HepG2 (cell line): ENCODE results near the gene RB1. TPM values are rescaled to one million over a fixed set of nuclear protein-coding genes. Genes with fewer than 3 reads are reported as not detected.

Source experiments
- CBFB ChIP-seq: sonication (generic); formaldehyde crosslinking; IDR thresholded peaks from 2 replicates; pipeline ENCODE4 v1.4.0; 2020; ENCODE audit warnings: missing genetic modification reagents
- ERF ChIP-seq: IDR thresholded peaks from 2 replicates; pipeline ENCODE4 v1.6.1; 2018; ENCODE audit warnings: missing biosample characterization, missing genetic modification reagents
- FOXO1 ChIP-seq: sonication (generic); formaldehyde crosslinking; IDR thresholded peaks from 2 replicates; pipeline ENCODE4 v1.4.0; 2020; ENCODE audit warnings: missing genetic modification reagents
- JUN ChIP-seq: sonication (generic); formaldehyde crosslinking; IDR thresholded peaks from 2 replicates; pipeline ENCODE4 v1.4.0; 2020; ENCODE audit warnings: mild to moderate bottlenecking, missing genetic modification reagents
- KDM5B ChIP-seq: sonication (generic); formaldehyde crosslinking; IDR thresholded peaks from 2 replicates; pipeline ENCODE4 v1.4.0; 2020; ENCODE audit warnings: missing genetic modification reagents, mild to moderate bottlenecking, borderline replicate concordance
- KLF6 ChIP-seq: IDR thresholded peaks from 2 replicates; pipeline ENCODE4 v1.8.0; 2016; ENCODE audit warnings: missing biosample characterization, missing genetic modification reagents
- NCOA2 ChIP-seq: sonication (generic); formaldehyde crosslinking; IDR thresholded peaks from 2 replicates; pipeline ENCODE4 v1.8.0; 2022; ENCODE audit warnings: inconsistent platforms
- PTBP1 ChIP-seq: fragments of 200-400 bp; formaldehyde crosslinking; IDR thresholded peaks from 2 replicates; pipeline ENCODE4 v1.6.1; 2018; ENCODE audit warnings: low read length, low read depth; ENCODE audit not compliant: poor library complexity, severe bottlenecking
- SAP130 ChIP-seq: IDR thresholded peaks from 2 replicates; pipeline ENCODE4 v1.6.1; 2016; ENCODE audit warnings: low read depth
- SOX5 ChIP-seq: IDR thresholded peaks from 2 replicates; pipeline ENCODE4 v1.6.1; 2016; ENCODE audit warnings: borderline replicate concordance
- TFAP4 ChIP-seq: sonication (generic); IDR thresholded peaks from 2 replicates; pipeline ENCODE4 v1.6.1; 2016; ENCODE audit warnings: low read depth, borderline replicate concordance
- ZEB1 ChIP-seq: IDR thresholded peaks from 2 replicates; pipeline ENCODE4 v1.6.1; 2012; ENCODE audit warnings: mild to moderate bottlenecking, low read depth, inconsistent platforms; ENCODE audit not compliant: insufficient replicate concordance
- ZFP36L2 ChIP-seq: sonication (generic); formaldehyde crosslinking; IDR thresholded peaks from 2 replicates; pipeline ENCODE4 v1.4.0; 2020; ENCODE audit warnings: missing genetic modification reagents
- ZFP37 ChIP-seq: sonication (generic); formaldehyde crosslinking; IDR thresholded peaks from 2 replicates; pipeline ENCODE4 v1.4.0; 2020; ENCODE audit warnings: missing genetic modification reagents, borderline replicate concordance
- ZMYM4 ChIP-seq: sonication (generic); formaldehyde crosslinking; IDR thresholded peaks from 2 replicates; pipeline ENCODE4 v1.8.1; 2023; ENCODE audit warnings: mild to moderate bottlenecking, missing genetic modification reagents
- ZNF280B ChIP-seq: sonication (generic); formaldehyde crosslinking; IDR thresholded peaks from 2 replicates; pipeline ENCODE4 v1.5.0; 2020; ENCODE audit warnings: missing genetic modification reagents, mild to moderate bottlenecking, borderline replicate concordance
- ZNF484 ChIP-seq: sonication (generic); formaldehyde crosslinking; IDR thresholded peaks from 2 replicates; pipeline ENCODE4 v1.5.1; 2020; ENCODE audit warnings: mild to moderate bottlenecking, low read depth, missing genetic modification reagents, borderline replicate concordance
- ZNF773 ChIP-seq: sonication (generic); formaldehyde crosslinking; IDR thresholded peaks from 2 replicates; pipeline ENCODE4 v1.4.0; 2020; ENCODE audit warnings: missing genetic modification reagents, borderline replicate concordance
- ZSCAN9 ChIP-seq: IDR thresholded peaks from 2 replicates; pipeline ENCODE4 v1.6.1; 2016; ENCODE audit warnings: borderline replicate concordance
- polyA plus RNA-seq, 8 experiments: library from polyadenylated mRNA; depleted of rRNA in 3 of 8; stranded (reverse) in 7 of 8; unstranded in 1 of 8; fragments of >200 nt; fragmentation: Illumina TruSeq in 4 of 8; extraction: Trizol in 4 of 8; gene quantifications; 2 replicates each; pipeline versions ENCODE4 v1.2.1 to v1.2.3, GENCODE V29; 2011 to 2016; ENCODE audit warnings: low read depth in 4 of 8, missing spikeins in 1 of 8, mixed read lengths in 1 of 8; ENCODE audit not compliant: insufficient read depth in 1 of 8
- total RNA-seq, 5 experiments: library from RNA; depleted of rRNA; stranded (reverse); fragments of >200 nt; fragmentation: Illumina TruSeq; extraction: Trizol; gene quantifications; 2 replicates each; pipeline ENCODE4 v1.2.3, GENCODE V29; 2016; ENCODE audit warnings: low read depth in 1 of 5
- TF ChIP-seq, protein P1 (sequence below): sonication (generic); formaldehyde crosslinking; conservative IDR thresholded peaks from 2 replicates; pipeline ENCODE4 v1.8.0; 2022; ENCODE audit warnings: missing genetic modification reagents
- TF ChIP-seq, protein P2 (sequence below): sonication (generic); formaldehyde crosslinking; IDR thresholded peaks from 2 replicates; pipeline ENCODE4 v1.4.0; 2020; ENCODE audit warnings: missing genetic modification reagents, mild to moderate bottlenecking, borderline replicate concordance

The RB1 gene
- total and polyA plus RNA-seq, 2 of the 13 experiments (the other 11 are each of a cell fraction or from before 2014, with no cell fraction given): 15.6 to 23.7 TPM

DNA sequence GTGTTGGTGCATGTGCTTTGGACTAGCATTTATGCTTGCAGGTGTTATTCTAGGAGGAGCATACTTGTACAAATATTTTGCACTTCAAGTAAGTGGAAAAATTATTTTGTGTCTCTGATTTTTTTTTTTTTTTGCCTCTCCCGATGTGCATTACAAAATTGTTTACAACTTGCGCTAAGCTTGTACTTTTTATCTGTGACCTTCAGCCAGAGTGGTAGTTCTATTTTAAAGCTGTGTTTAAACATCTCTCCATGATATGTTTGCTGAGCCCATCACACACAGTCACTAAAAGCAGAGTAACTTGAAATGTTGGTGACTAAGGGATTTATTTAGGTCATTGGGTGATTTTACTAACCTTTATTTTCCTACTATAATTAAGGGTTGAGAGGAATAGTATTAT is 49.7 kb upstream of the RB1 start (continued):
- TF ChIP-seq KDM5B (CRISPR knock-in tag) (no peak), CBFB (CRISPR knock-in tag) (no peak), ZFP37 (CRISPR knock-in tag) (no peak), PTBP1 (no peak), NCOA2 (peak; percentile 87), ZNF773 (no peak), FOXO1 (peak; percentile 69), JUN (CRISPR knock-in tag) (no peak), ZSCAN9 (CRISPR knock-in tag) (peak; percentile 34; the same call in 1 of the 2 replicates), SAP130 (CRISPR knock-in tag) (peak; percentile 68), ZNF484 (no peak), ERF (CRISPR knock-in tag) (no peak), TFAP4 (no peak), KLF6 (CRISPR knock-in tag) (no peak), SOX5 (CRISPR knock-in tag) (peak; percentile 52; the same call in 1 of the 2 replicates), ZNF280B (CRISPR knock-in tag) (no peak), ZEB1 (no peak), ZMYM4 (CRISPR knock-in tag) (0 out of 2 replicates have a peak, but pooled peaks have one; percentile 38), ZFP36L2 (CRISPR knock-in tag) (no peak)
- TF ChIP-seq, protein P1, sequence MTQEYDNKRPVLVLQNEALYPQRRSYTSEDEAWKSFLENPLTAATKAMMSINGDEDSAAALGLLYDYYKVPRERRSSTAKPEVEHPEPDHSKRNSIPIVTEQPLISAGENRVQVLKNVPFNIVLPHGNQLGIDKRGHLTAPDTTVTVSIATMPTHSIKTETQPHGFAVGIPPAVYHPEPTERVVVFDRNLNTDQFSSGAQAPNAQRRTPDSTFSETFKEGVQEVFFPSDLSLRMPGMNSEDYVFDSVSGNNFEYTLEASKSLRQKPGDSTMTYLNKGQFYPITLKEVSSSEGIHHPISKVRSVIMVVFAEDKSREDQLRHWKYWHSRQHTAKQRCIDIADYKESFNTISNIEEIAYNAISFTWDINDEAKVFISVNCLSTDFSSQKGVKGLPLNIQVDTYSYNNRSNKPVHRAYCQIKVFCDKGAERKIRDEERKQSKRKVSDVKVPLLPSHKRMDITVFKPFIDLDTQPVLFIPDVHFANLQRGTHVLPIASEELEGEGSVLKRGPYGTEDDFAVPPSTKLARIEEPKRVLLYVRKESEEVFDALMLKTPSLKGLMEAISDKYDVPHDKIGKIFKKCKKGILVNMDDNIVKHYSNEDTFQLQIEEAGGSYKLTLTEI (CRISPR knock-in tag): no peak
- TF ChIP-seq, protein P2, sequence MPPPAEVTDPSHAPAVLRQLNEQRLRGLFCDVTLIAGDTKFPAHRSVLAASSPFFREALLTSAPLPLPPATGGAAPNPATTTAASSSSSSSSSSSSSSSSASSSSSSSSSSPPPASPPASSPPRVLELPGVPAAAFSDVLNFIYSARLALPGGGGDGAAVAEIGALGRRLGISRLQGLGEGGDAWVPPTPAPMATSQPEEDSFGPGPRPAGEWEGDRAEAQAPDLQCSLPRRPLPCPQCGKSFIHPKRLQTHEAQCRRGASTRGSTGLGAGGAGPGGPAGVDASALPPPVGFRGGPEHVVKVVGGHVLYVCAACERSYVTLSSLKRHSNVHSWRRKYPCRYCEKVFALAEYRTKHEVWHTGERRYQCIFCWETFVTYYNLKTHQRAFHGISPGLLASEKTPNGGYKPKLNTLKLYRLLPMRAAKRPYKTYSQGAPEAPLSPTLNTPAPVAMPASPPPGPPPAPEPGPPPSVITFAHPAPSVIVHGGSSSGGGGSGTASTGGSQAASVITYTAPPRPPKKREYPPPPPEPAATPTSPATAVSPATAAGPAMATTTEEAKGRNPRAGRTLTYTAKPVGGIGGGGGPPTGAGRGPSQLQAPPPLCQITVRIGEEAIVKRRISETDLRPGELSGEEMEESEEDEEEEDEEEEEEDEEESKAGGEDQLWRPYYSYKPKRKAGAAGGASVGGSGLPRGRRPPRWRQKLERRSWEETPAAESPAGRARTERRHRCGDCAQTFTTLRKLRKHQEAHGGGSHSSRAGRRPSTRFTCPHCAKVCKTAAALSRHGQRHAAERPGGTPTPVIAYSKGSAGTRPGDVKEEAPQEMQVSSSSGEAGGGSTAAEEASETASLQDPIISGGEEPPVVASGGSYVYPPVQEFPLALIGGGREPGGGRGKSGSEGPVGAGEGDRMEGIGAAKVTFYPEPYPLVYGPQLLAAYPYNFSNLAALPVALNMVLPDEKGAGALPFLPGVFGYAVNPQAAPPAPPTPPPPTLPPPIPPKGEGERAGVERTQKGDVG (CRISPR knock-in tag): no peak
